ENCODE results near the gene RPL29.

Gene RPL29

DNA sequence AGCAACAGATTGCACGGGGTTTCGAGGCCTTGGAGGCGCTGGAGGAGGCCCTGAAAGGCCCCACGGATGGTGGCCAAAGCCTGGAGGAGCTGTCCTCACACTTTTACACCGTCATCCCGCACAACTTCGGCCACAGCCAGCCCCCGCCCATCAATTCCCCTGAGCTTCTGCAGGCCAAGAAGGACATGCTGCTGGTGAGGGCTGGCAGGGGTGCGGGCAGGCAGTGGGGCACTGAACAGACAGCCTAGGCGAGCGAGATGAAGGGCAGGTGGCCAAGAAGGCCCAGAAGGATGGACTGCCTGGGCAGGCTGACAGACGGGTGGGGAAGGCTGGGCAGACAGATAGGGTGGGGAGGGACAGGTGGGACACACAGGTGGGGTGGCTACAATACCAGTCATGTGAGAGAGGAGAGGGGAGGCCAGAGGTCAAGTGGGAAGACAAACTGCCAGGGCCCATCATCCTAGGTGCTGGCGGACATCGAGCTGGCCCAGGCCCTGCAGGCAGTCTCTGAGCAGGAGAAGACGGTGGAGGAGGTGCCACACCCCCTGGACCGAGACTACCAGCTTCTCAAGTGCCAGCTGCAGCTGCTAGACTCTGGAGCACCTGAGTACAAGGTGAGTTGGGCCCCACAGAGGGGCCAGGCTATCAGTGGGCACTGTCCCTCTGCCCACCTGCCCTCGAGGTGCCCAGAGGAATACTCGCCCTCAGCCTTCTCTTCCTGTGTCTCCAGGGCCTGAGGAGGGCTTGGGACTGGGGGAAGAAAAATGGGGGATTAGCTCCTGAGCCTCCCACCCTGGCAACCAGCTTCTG is 50.5 kb downstream of the RPL29 start:
- TF ChIP-seq ZNF8 (CRISPR knock-in tag; IDR thresholded peaks at IDR 0.05) = no peak
- TF ChIP-seq, protein P1, sequence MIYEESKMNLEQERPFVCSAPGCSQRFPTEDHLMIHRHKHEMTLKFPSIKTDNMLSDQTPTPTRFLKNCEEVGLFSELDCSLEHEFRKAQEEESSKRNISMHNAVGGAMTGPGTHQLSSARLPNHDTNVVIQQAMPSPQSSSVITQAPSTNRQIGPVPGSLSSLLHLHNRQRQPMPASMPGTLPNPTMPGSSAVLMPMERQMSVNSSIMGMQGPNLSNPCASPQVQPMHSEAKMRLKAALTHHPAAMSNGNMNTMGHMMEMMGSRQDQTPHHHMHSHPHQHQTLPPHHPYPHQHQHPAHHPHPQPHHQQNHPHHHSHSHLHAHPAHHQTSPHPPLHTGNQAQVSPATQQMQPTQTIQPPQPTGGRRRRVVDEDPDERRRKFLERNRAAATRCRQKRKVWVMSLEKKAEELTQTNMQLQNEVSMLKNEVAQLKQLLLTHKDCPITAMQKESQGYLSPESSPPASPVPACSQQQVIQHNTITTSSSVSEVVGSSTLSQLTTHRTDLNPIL (CRISPR knock-in tag; IDR thresholded peaks at IDR 0.05; ENCODE audit: low read depth) = no peak
- TF ChIP-seq CSDC2 (CRISPR knock-in tag; IDR thresholded peaks at IDR 0.05) = no peak
- TF ChIP-seq GLIS3 (CRISPR knock-in tag; IDR thresholded peaks at IDR 0.05) = no peak
- TF ChIP-seq TCF4 (CRISPR knock-in tag; IDR thresholded peaks at IDR 0.05; ENCODE audit: borderline replicate concordance) = no peak
- TF ChIP-seq ISL1 (CRISPR knock-in tag; IDR thresholded peaks at IDR 0.05) = no peak
- TF ChIP-seq ZNF70 (CRISPR knock-in tag; IDR thresholded peaks at IDR 0.05) = no peak
- TF ChIP-seq PPARA (CRISPR knock-in tag; IDR thresholded peaks at IDR 0.05; ENCODE audit: borderline replicate concordance) = no peak
- TF ChIP-seq, protein P2, sequence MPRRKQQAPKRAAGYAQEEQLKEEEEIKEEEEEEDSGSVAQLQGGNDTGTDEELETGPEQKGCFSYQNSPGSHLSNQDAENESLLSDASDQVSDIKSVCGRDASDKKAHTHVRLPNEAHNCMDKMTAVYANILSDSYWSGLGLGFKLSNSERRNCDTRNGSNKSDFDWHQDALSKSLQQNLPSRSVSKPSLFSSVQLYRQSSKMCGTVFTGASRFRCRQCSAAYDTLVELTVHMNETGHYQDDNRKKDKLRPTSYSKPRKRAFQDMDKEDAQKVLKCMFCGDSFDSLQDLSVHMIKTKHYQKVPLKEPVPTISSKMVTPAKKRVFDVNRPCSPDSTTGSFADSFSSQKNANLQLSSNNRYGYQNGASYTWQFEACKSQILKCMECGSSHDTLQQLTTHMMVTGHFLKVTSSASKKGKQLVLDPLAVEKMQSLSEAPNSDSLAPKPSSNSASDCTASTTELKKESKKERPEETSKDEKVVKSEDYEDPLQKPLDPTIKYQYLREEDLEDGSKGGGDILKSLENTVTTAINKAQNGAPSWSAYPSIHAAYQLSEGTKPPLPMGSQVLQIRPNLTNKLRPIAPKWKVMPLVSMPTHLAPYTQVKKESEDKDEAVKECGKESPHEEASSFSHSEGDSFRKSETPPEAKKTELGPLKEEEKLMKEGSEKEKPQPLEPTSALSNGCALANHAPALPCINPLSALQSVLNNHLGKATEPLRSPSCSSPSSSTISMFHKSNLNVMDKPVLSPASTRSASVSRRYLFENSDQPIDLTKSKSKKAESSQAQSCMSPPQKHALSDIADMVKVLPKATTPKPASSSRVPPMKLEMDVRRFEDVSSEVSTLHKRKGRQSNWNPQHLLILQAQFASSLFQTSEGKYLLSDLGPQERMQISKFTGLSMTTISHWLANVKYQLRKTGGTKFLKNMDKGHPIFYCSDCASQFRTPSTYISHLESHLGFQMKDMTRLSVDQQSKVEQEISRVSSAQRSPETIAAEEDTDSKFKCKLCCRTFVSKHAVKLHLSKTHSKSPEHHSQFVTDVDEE (CRISPR knock-in tag; IDR thresholded peaks at IDR 0.05) = no peak
- no peak for TF ChIP-seq ARNTL (CRISPR knock-in tag; IDR thresholded peaks at IDR 0.05; ENCODE audit: borderline replicate concordance, low read depth)
- TF ChIP-seq, protein P3, sequence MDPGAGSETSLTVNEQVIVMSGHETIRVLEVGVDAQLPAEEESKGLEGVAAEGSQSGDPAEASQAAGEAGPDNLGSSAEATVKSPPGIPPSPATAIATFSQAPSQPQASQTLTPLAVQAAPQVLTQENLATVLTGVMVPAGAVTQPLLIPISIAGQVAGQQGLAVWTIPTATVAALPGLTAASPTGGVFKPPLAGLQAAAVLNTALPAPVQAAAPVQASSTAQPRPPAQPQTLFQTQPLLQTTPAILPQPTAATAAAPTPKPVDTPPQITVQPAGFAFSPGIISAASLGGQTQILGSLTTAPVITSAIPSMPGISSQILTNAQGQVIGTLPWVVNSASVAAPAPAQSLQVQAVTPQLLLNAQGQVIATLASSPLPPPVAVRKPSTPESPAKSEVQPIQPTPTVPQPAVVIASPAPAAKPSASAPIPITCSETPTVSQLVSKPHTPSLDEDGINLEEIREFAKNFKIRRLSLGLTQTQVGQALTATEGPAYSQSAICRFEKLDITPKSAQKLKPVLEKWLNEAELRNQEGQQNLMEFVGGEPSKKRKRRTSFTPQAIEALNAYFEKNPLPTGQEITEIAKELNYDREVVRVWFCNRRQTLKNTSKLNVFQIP (CRISPR knock-in tag; IDR thresholded peaks at IDR 0.05; ENCODE audit: borderline replicate concordance, low read depth) = no peak
- no peak for TF ChIP-seq OSR1 (CRISPR knock-in tag; IDR thresholded peaks at IDR 0.05)
- no peak for TF ChIP-seq TOX (CRISPR knock-in tag; IDR thresholded peaks at IDR 0.05; ENCODE audit: borderline replicate concordance)
- TF ChIP-seq ESRRG (CRISPR knock-in tag; IDR thresholded peaks at IDR 0.05) = no peak
- ATAC-seq = no peak

DNA sequence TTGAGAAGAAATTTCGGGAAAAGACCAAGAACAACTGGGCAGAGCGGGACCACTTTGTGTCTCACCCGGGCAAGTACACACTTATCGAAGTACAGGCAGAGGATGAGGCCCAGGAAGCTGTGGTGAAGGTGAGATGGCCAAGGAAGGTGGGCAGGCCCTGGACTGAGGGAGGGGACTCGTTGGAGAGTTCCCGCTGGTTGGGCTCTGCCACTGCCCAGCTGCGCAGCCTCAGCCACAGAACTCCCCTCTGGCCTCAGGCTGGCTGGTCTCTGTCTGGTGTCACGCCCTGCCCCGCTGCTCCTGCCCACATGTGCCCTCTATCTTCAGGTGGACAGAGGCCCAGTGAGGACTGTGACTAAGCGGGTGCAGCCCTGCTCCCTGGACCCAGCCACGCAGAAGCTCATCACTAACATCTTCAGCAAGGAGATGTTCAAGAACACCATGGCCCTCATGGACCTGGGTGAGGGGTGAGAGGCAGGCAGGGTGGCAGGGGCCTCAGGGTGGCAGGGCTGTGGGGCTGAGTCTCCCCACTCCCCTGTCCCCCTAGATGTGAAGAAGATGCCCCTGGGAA is 51.2 kb downstream of the RPL29 start:
- TF ChIP-seq PPARA (CRISPR knock-in tag; IDR thresholded peaks at IDR 0.05; ENCODE audit: borderline replicate concordance) (no peak), ZC3H10 (CRISPR knock-in tag; IDR thresholded peaks at IDR 0.05) (no peak), ZFP3 (CRISPR knock-in tag; IDR thresholded peaks at IDR 0.05) (no peak), ESRRG (CRISPR knock-in tag; IDR thresholded peaks at IDR 0.05) (no peak), ISL1 (CRISPR knock-in tag; IDR thresholded peaks at IDR 0.05) (no peak), TOX (CRISPR knock-in tag; IDR thresholded peaks at IDR 0.05; ENCODE audit: borderline replicate concordance) (no peak), ZNF565 (CRISPR knock-in tag; conservative IDR thresholded peaks at IDR 0.05; ENCODE audit: low read depth) (no peak), ZFP30 (CRISPR knock-in tag; IDR thresholded peaks at IDR 0.05) (no peak), TCF4 (CRISPR knock-in tag; IDR thresholded peaks at IDR 0.05; ENCODE audit: borderline replicate concordance) (no peak), OSR1 (CRISPR knock-in tag; IDR thresholded peaks at IDR 0.05) (no peak), ARNTL (CRISPR knock-in tag; IDR thresholded peaks at IDR 0.05; ENCODE audit: borderline replicate concordance, low read depth) (no peak), ZNF70 (CRISPR knock-in tag; IDR thresholded peaks at IDR 0.05) (no peak)
- TF ChIP-seq, protein P3 (CRISPR knock-in tag; IDR thresholded peaks at IDR 0.05; ENCODE audit: borderline replicate concordance, low read depth) = no peak
- TF ChIP-seq, protein P4, sequence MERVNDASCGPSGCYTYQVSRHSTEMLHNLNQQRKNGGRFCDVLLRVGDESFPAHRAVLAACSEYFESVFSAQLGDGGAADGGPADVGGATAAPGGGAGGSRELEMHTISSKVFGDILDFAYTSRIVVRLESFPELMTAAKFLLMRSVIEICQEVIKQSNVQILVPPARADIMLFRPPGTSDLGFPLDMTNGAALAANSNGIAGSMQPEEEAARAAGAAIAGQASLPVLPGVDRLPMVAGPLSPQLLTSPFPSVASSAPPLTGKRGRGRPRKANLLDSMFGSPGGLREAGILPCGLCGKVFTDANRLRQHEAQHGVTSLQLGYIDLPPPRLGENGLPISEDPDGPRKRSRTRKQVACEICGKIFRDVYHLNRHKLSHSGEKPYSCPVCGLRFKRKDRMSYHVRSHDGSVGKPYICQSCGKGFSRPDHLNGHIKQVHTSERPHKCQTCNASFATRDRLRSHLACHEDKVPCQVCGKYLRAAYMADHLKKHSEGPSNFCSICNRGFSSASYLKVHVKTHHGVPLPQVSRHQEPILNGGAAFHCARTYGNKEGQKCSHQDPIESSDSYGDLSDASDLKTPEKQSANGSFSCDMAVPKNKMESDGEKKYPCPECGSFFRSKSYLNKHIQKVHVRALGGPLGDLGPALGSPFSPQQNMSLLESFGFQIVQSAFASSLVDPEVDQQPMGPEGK (CRISPR knock-in tag; IDR thresholded peaks at IDR 0.05; ENCODE audit: borderline replicate concordance) = no peak
- TF ChIP-seq, protein P5, sequence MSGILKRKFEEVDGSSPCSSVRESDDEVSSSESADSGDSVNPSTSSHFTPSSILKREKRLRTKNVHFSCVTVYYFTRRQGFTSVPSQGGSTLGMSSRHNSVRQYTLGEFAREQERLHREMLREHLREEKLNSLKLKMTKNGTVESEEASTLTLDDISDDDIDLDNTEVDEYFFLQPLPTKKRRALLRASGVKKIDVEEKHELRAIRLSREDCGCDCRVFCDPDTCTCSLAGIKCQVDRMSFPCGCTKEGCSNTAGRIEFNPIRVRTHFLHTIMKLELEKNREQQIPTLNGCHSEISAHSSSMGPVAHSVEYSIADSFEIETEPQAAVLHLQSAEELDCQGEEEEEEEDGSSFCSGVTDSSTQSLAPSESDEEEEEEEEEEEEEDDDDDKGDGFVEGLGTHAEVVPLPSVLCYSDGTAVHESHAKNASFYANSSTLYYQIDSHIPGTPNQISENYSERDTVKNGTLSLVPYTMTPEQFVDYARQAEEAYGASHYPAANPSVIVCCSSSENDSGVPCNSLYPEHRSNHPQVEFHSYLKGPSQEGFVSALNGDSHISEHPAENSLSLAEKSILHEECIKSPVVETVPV (CRISPR knock-in tag; IDR thresholded peaks at IDR 0.05) = no peak
- TF ChIP-seq, protein P1 (CRISPR knock-in tag; IDR thresholded peaks at IDR 0.05; ENCODE audit: low read depth) = no peak
- ATAC-seq = no peak
